Activated CD8-positive, alpha-beta memory T cell treated with anti-CD3 and anti-CD28 coated beads for 36 hours (primary cell): ENCODE results near the gene SLC34A3. TPM values are rescaled to one million over a fixed set of nuclear protein-coding genes. Genes with fewer than 3 reads are reported as not detected.

Experiments
- CTCF ChIA-PET: fragments of 350-600 bp; sonication (Branson Sonifier 250); formaldehyde crosslinking; loops from one replicate; lab custom pipeline; 2021; ENCODE audit warnings: antibody characterized with exemption; lab: Charles Lee
- POLR2A ChIA-PET: fragments of 350-600 bp; sonication (Branson Sonifier 250); formaldehyde crosslinking; loops from one replicate; lab custom pipeline; 2021; ENCODE audit warnings: antibody characterized with exemption; lab: Charles Lee
- total RNA-seq, 2 experiments: library from RNA; stranded (reverse); gene quantifications; one replicate each; pipeline ENCODE4 v1.2.3, GENCODE V29; 2021

The SLC34A3 gene
- total RNA-seq, 2 experiments from 2014 or later, result not detected

GRCh38 chr9:137233143-137233980 lies 2.7 kb downstream of the SLC34A3 start:
- ChIA-PET POLR2A (no interaction called here), CTCF (no interaction called here)

GRCh38 chr9:137234055-137234697 lies 3.5 kb downstream of the SLC34A3 start:
- POLR2A ChIA-PET, result interaction anchor here (1.0 kb wide), 1 partner anchor 67 kb away, joined by 3 read pairs; no protein-coding TSS in a partner anchor
- CTCF ChIA-PET, result interaction anchor here (0.8 to 1.5 kb wide), 2 partner anchors 38 to 105 kb away, joined by 3 read pairs; no protein-coding TSS in a partner anchor

- ChIA-PET POLR2A (interaction anchor here (1.0 kb wide), 1 partner anchor 67 kb away, joined by 3 read pairs; no protein-coding TSS in a partner anchor), CTCF (interaction anchor here (0.8 to 2.7 kb wide), 7 partner anchors 19 to 205 kb away, joined by 3 to 19 read pairs (median 3); partner anchors contain the start of genes ANAPC2 and SSNA1)
Measured at GRCh38 chr9:137234758-137235423, 4.2 kb downstream of the SLC34A3 start.

- CTCF ChIA-PET, result interaction anchor here (0.6 to 2.7 kb wide), 23 partner anchors 10 to 745 kb away, joined by 3 to 49 read pairs (median 5); partner anchors contain the start of genes ANAPC2, CYSRT1, DPP7 and MAN1B1
- POLR2A ChIA-PET, result interaction anchor here (0.6 kb wide), 1 partner anchor 243 kb away, joined by 6 read pairs; no protein-coding TSS in a partner anchor
Measured at GRCh38 chr9:137235424-137236237, 4.9 kb downstream of the SLC34A3 start.

- ChIA-PET POLR2A (interaction anchor here (0.6 to 1.1 kb wide), 4 partner anchors 18 to 244 kb away, joined by 3 to 6 read pairs (median 4); no protein-coding TSS in a partner anchor), CTCF (interaction anchor here (0.6 to 2.7 kb wide), 41 partner anchors 9 to 746 kb away, joined by 3 to 49 read pairs (median 4); partner anchors contain the start of genes ANAPC2, CYSRT1, DPP7 and MAN1B1)
Measured at GRCh38 chr9:137236238-137236935, 5.7 kb downstream of the SLC34A3 start.

- ChIA-PET POLR2A (interaction anchor here (0.6 to 1.1 kb wide), 3 partner anchors 17 to 190 kb away, joined by 3 to 4 read pairs (median 3); no protein-coding TSS in a partner anchor), CTCF (interaction anchor here (0.6 to 2.7 kb wide), 40 partner anchors 8 to 315 kb away, joined by 3 to 49 read pairs (median 4); partner anchors contain the start of genes ANAPC2, CYSRT1, DPP7 and MAN1B1)
Measured at GRCh38 chr9:137236936-137237421, 6.3 kb downstream of the SLC34A3 start.

- POLR2A ChIA-PET, result no interaction called here
- CTCF ChIA-PET, result interaction anchor here (1.1 to 2.7 kb wide), 6 partner anchors 13 to 209 kb away, joined by 3 to 49 read pairs (median 13); partner anchors contain the start of genes ANAPC2, CYSRT1, NELFB and RNF208
Measured at GRCh38 chr9:137237759-137238726, 7.3 kb downstream of the SLC34A3 start.

- CTCF ChIA-PET, result interaction anchor here (0.7 to 2.4 kb wide), 8 partner anchors 11 to 226 kb away, joined by 3 to 6 read pairs (median 4); partner anchors contain the start of genes CYSRT1, MAN1B1, RNF224 and SAPCD2
- POLR2A ChIA-PET, result interaction anchor here (0.7 to 5.0 kb wide), 11 partner anchors 13 to 215 kb away, joined by 3 to 60 read pairs (median 6); partner anchors contain the start of genes MAN1B1, NELFB, RNF208 and RNF224
Measured at GRCh38 chr9:137239541-137240200, 9.0 kb downstream of the SLC34A3 start.

GRCh38 chr9:137240318-137240840 lies 9.7 kb downstream of the SLC34A3 start:
- CTCF ChIA-PET, result interaction anchor here (0.7 to 2.4 kb wide), 8 partner anchors 10 to 211 kb away, joined by 3 to 8 read pairs (median 4); partner anchors contain the start of genes CYSRT1, MAN1B1, NELFB and RNF224

GRCh38 chr9:137240841-137241489 lies 10.3 kb downstream of the SLC34A3 start, which contains the start of gene TUBB4B:
TUBB4B (plus strand) TSS chr9:137241287; CDS start chr9:137241361, 74 bp downstream.
- ChIA-PET POLR2A (interaction anchor here (0.6 to 5.0 kb wide), 17 partner anchors 14 to 878 kb away, joined by 3 to 60 read pairs (median 5); partner anchors contain the start of genes DNLZ, MAN1B1, NELFB and RNF208), CTCF (interaction anchor here (1.2 to 2.4 kb wide), 7 partner anchors 10 to 212 kb away, joined by 3 to 8 read pairs (median 5); partner anchors contain the start of genes CYSRT1, MAN1B1, NELFB and RNF224)

More at GRCh38 chr9:137240318-137240840, 9.7 kb downstream of the SLC34A3 start:
- POLR2A ChIA-PET, result interaction anchor here (0.6 to 5.0 kb wide), 17 partner anchors 13 to 877 kb away, joined by 3 to 60 read pairs (median 5); partner anchors contain the start of genes DNLZ, MAN1B1, NELFB and RNF208

- CTCF ChIA-PET, result interaction anchor here (1.3 to 2.4 kb wide), 4 partner anchors 13 to 212 kb away, joined by 3 to 8 read pairs (median 5); partner anchors contain the start of genes CYSRT1, NELFB and RNF224
Measured at GRCh38 chr9:137241490-137242268, 11.0 kb downstream of the SLC34A3 start.

More at GRCh38 chr9:137241490-137242268, 11.0 kb downstream of the SLC34A3 start:
- POLR2A ChIA-PET, result interaction anchor here (0.9 to 5.0 kb wide), 7 partner anchors 13 to 221 kb away, joined by 3 to 60 read pairs (median 6); partner anchors contain the start of genes NELFB, RNF208, RNF224 and TPRN
